ENCODE measurements around the gene DACH1.

GRCh38 chr13:71481501-71481900 is 385.5 kb downstream of the DACH1 start:
- TF ChIP-seq CTCF (IDR thresholded peaks at IDR 0.05) (no peak), POLR2AphosphoS5 (IDR thresholded peaks at IDR 0.05) (no peak), POLR2A (IDR thresholded peaks at IDR 0.05) (no peak)
